Cardiac muscle cell (in vitro differentiated cells and primary cell): ENCODE measurements around the gene NAA40. TPM values are rescaled to one million over a fixed set of nuclear protein-coding genes. Genes with fewer than 3 reads are reported as not detected.

Experiments
- DNase-seq, 2 donors: peaks; one replicate each; pipeline versions ENCODE4 v3.0.0 to v3.0.0-alpha.2; 2010 to 2017; ENCODE audit warnings: low read depth in 1 of 2, low spot score in 1 of 2
- H3K27ac ChIP-seq: fragments of 200-600 bp; sonication (generic); 2 replicates; pipeline ENCODE4 v1.5.1; 2016
- H3K27me3 ChIP-seq: fragments of 200-600 bp; sonication (generic); 2 replicates; pipeline ENCODE4 v1.6.0; 2016; ENCODE audit warnings: control low read depth
- H3K36me3 ChIP-seq: fragments of 200-600 bp; sonication (generic); 2 replicates; pipeline ENCODE4 v1.5.1; 2016; ENCODE audit warnings: control low read depth
- H3K4me1 ChIP-seq: fragments of 200-600 bp; sonication (generic); 2 replicates; pipeline ENCODE4 v1.8.1; 2017; ENCODE audit warnings: low read depth, mild to moderate bottlenecking, mixed run types
- H3K4me3 ChIP-seq: fragments of 200-600 bp; sonication (generic); 2 replicates; pipeline ENCODE4 v1.5.1; 2016; ENCODE audit warnings: mild to moderate bottlenecking
- H3K9me3 ChIP-seq: fragments of 200-600 bp; sonication (generic); 2 replicates; pipeline ENCODE4 v1.5.1; 2017; ENCODE audit warnings: low read depth, mild to moderate bottlenecking, control low read depth
- polyA plus RNA-seq: library from polyadenylated mRNA; unstranded; fragments of >200 nt; fragmentation: Nextera tagmentation; extraction: Ambion mirVana; gene quantifications from 2 replicates; pipeline ENCODE4 v1.2.1, GENCODE V29; 2016
- total RNA-seq: library from RNA; depleted of rRNA; stranded (reverse); fragments of >200 nt; gene quantifications from 2 replicates; pipeline ENCODE4 v1.2.3, GENCODE V29; 2016
- TF ChIP-seq, protein P1 (sequence below): IDR thresholded peaks from 2 replicates; pipeline ENCODE4 v1.5.1; 2012; ENCODE audit warnings: low read depth, mild to moderate bottlenecking, low read length

The NAA40 gene
- total and polyA plus RNA-seq, 2 experiments from 2014 or later = 59.1 to 82.7 TPM

DNA sequence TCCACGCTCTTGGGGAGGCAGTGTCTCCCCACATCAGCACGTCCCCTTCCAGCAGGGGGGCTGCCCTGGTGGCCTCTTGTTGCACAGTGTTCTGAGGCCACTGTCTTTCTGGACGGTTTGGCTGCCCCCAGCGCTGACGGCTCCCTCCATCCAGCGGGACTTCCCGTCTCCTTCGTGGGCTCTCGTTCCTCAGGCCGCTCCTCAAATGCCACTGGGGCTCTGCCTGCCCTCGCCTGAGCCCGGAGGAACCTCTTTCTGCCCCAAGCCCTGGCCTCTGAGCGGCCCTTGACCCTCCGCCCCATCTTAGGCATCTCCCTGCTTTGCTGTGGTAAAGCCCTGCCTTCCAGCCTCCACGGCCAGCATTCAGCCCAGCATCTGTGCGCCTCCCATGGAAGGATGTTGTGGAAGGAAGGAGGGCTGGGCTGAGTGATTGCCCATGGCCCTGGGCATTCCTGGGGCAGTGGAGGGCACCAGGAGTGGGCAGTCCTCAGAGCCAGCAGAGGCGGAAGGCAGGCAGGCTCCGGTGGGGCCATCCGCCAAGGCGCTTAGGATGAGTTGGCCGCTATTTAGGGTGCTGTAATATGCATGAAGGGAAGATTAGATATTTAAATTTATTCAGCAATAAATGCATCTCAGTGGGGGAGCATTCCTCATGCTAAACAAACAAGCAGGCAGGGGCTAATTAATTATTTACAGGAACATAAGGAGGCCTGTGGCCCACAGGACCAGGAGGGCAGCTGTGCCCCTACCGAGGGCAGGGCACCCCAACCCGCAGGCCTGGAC lies 65.2 kb downstream of the NAA40 start:
- Histone ChIP-seq H3K4me1 (peaks cover 4% of the 10 kb centered on the region), H3K9me3 (no peaks in the 10 kb centered on the region), H3K4me3 (no peak overlapping the region), H3K36me3 (no peaks in the 10 kb centered on the region), H3K27ac (no peak overlapping the region), H3K27me3 (peaks cover 12% of the 10 kb centered on the region)
- TF ChIP-seq, protein P1, sequence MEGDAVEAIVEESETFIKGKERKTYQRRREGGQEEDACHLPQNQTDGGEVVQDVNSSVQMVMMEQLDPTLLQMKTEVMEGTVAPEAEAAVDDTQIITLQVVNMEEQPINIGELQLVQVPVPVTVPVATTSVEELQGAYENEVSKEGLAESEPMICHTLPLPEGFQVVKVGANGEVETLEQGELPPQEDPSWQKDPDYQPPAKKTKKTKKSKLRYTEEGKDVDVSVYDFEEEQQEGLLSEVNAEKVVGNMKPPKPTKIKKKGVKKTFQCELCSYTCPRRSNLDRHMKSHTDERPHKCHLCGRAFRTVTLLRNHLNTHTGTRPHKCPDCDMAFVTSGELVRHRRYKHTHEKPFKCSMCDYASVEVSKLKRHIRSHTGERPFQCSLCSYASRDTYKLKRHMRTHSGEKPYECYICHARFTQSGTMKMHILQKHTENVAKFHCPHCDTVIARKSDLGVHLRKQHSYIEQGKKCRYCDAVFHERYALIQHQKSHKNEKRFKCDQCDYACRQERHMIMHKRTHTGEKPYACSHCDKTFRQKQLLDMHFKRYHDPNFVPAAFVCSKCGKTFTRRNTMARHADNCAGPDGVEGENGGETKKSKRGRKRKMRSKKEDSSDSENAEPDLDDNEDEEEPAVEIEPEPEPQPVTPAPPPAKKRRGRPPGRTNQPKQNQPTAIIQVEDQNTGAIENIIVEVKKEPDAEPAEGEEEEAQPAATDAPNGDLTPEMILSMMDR = no peak
- DNase-seq = peak in 1 of 2 donors; percentile 36

DNA sequence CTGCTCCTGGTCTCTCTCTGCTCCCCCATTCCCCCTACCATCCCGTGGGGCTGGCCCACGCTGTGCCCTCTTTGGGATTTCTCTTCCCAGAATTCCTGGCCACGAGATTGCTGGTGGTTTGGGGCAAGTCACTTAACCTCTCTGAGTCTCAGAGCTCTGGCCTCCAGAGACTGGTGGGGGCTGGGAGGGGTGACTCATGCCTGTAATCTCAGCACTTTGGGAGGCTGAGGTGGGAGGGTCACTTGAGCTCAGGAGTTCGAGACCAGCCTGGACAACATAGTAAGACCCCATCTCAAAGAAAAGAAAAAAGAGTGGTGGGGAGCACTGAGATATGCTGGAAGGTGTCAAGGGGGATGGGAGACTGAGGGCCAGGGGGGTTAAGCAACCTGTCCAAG lies 65.8 kb downstream of the NAA40 start:
- Histone ChIP-seq H3K36me3 (no peaks in the 10 kb centered on the region), H3K9me3 (no peaks in the 10 kb centered on the region), H3K4me1 (peaks cover 4% of the 10 kb centered on the region), H3K27ac (no peak overlapping the region), H3K4me3 (no peak overlapping the region), H3K27me3 (peaks cover 17% of the 10 kb centered on the region)
- TF ChIP-seq, protein P1 = no peak
- DNase-seq = peak in 1 of 2 donors; percentile 25

DNA sequence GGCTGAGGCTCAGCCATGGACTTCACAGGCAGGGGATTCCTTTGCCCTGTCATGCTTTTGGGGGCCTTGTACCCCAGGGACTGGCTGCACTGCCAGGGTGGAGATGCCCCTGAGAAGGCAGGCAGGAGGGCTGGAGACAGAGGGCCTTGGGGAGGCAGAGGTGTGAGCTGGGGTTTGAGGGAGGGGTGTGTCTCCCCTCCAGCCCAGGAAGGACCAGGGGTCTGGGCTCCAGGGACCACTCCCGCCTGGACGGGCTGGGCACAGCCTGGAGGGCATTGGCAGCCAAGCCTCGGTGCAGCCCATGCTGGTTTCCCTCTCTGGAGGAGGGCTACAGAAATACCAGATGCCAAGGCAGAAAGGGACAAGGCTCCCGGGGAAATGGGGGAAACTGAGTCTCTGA lies 66.9 kb downstream of the NAA40 start:
- peaks cover 17% of the 10 kb centered on the region for H3K27me3 ChIP-seq
- no peaks in the 10 kb centered on the region for H3K36me3 ChIP-seq
- no peak overlapping the region for H3K27ac ChIP-seq
- peaks cover 4% of the 10 kb centered on the region for H3K4me1 ChIP-seq
- TF ChIP-seq, protein P1 = no peak
- no peak for DNase-seq
- no peak overlapping the region for H3K4me3 ChIP-seq
- no peaks in the 10 kb centered on the region for H3K9me3 ChIP-seq

DNA sequence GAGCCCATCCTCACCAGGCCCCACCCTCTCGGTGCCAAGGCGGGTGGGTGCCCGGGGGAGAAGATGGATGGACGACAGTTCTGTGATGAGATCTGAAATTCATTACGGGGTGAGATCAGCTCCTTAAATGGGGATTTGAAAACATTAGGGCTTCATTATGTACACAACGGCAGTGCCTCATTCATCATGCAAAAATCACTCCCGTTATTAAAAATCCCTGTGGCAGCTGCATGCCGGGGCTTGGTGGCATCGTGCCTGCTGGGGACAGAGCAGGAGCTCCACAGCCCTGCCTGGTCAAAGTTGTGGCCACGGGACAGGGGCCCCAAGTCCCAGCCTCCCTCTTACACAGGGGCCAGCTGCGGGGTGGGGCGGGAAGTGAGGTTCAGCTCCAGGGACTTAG lies 67.6 kb downstream of the NAA40 start:
- Histone ChIP-seq H3K36me3 (no peaks in the 10 kb centered on the region), H3K9me3 (no peaks in the 10 kb centered on the region), H3K4me3 (no peak overlapping the region), H3K27ac (no peak overlapping the region), H3K27me3 (peaks cover 17% of the 10 kb centered on the region), H3K4me1 (peaks cover 4% of the 10 kb centered on the region)
- no peak for DNase-seq
- TF ChIP-seq, protein P1 = no peak

Other genes with a start within 250 kb of the NAA40 start
- 31.5 and 42.8 TPM in 2 replicates for gene ZFTA, start 170.2 kb upstream of the NAA40 start, total RNA-seq
- gene ZFTA, start 170.2 kb upstream of the NAA40 start, polyA plus RNA-seq = 10.0 and 16.5 TPM in 2 replicates
- gene SPINDOC, start 125.5 kb upstream of the NAA40 start, total RNA-seq = 44.5 and 45.2 TPM in 2 replicates
- gene SPINDOC, start 125.5 kb upstream of the NAA40 start, polyA plus RNA-seq = 8.2 and 9.0 TPM in 2 replicates
- 31.0 and 31.4 TPM in 2 replicates for gene MARK2, start 99.9 kb upstream of the NAA40 start, total RNA-seq
- 37.2 and 38.1 TPM in 2 replicates for gene MARK2, start 99.9 kb upstream of the NAA40 start, polyA plus RNA-seq
- gene RCOR2, start 21.8 kb upstream of the NAA40 start, total RNA-seq = 73.5 and 74.2 TPM in 2 replicates
- 34.7 and 41.0 TPM in 2 replicates for gene RCOR2, start 21.8 kb upstream of the NAA40 start, polyA plus RNA-seq
- gene COX8A, start 35.6 kb downstream of the NAA40 start, total RNA-seq = 712 and 1,446 TPM in 2 replicates
- gene COX8A, start 35.6 kb downstream of the NAA40 start, polyA plus RNA-seq = 789 and 1,014 TPM in 2 replicates
- 119 and 183 TPM in 2 replicates for gene OTUB1, start 47.4 kb downstream of the NAA40 start, total RNA-seq
- 226 and 269 TPM in 2 replicates for gene OTUB1, start 47.4 kb downstream of the NAA40 start, polyA plus RNA-seq
- 0.53 and 0.69 TPM in 2 replicates for gene FLRT1, start 96.9 kb downstream of the NAA40 start, total RNA-seq
- 0.92 and 2.9 TPM in 2 replicates for gene FLRT1, start 96.9 kb downstream of the NAA40 start, polyA plus RNA-seq
- 116 and 156 TPM in 2 replicates for gene MACROD1, start 227.1 kb downstream of the NAA40 start, total RNA-seq
- 134 and 198 TPM in 2 replicates for gene MACROD1, start 227.1 kb downstream of the NAA40 start, polyA plus RNA-seq
- 231 and 244 TPM in 2 replicates for gene STIP1, start 247.2 kb downstream of the NAA40 start, total RNA-seq
- gene STIP1, start 247.2 kb downstream of the NAA40 start, polyA plus RNA-seq = 229 and 240 TPM in 2 replicates